ENCODE results near the gene ARFIP2.

DNA sequence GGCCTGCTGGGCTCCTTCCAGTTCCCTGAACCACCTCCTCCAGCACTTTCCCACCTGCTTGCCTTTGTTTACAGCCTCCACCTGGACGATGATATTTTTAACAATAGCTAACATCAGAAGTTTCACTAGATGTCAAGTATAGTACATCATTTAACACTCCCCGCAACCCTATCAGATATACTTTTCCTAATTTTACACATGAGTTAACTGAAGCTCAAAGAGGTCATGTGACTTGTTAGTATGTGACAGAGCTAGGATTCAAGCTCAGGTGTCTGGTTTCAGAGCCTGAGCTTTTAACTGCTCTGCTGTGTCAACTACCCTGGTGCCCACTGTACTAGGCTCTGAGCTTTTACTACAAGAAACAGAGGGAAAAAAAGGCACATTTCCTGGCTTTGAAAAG, 26.1 kb downstream of the ARFIP2 start:
- TF ChIP-seq CTCF (conservative IDR thresholded peaks at IDR 0.05; ENCODE audit: low read depth, low read length) = no peak
- TF ChIP-seq EZH2phosphoT487 (IDR thresholded peaks at IDR 0.05; ENCODE audit: borderline replicate concordance, low read length) = no peak
